B cell (primary cell): ENCODE data around the gene UBE2O.

Experiments
- EZH2 ChIP-seq: IDR thresholded peaks from 2 replicates; pipeline ENCODE4 v1.6.1; 2012; ENCODE audit warnings: borderline replicate concordance, low read depth, mild to moderate bottlenecking, moderate library complexity, low read length; ENCODE audit not compliant: insufficient read depth, poor library complexity, severe bottlenecking
- TF ChIP-seq, protein P1 (sequence below): fragments of 200-600 bp; IDR thresholded peaks from one replicate; pipeline ENCODE4 v1.8.0; 2022; ENCODE audit warnings: antibody characterized with exemption, mild to moderate bottlenecking

DNA sequence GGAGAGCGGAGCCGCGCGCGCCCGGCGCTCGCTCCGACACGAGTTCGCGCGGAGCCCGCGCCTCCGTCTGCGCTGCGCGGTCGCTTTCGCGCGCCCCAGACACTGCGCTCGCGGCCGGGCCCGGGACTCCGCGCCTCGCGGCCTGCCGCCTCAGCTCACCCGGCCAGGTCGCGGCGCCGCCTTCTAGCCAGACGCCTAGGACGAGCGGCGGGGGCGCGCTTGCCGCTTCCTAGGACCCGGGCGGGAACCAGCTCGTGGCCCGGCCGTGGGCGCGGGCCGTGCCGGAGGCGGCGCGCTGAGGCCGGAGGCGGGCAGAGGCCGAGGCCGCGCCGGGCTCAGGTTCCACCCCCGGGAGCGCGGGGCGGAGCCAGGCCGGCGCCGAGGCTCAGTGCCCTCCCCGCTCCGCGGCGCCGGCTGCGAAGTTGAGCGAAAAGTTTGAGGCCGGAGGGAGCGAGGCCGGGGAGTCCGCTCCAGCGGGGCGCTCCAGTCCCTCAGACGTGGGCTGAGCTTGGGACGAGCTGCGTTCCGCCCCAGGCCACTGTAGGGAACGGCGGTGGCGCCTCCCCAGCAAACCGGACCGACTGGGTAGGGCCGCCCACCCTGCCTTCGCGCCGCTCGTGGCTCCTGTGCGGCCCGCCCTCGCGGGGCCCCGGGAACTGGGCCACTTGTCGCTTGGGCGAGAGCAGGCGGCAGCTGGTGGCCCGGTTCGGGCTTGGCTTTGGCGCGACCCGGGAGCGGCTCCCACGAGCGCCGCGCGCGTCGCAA, 68.5 kb downstream of the UBE2O start, which contains the start of gene SPHK1:
- TF ChIP-seq, protein P1, sequence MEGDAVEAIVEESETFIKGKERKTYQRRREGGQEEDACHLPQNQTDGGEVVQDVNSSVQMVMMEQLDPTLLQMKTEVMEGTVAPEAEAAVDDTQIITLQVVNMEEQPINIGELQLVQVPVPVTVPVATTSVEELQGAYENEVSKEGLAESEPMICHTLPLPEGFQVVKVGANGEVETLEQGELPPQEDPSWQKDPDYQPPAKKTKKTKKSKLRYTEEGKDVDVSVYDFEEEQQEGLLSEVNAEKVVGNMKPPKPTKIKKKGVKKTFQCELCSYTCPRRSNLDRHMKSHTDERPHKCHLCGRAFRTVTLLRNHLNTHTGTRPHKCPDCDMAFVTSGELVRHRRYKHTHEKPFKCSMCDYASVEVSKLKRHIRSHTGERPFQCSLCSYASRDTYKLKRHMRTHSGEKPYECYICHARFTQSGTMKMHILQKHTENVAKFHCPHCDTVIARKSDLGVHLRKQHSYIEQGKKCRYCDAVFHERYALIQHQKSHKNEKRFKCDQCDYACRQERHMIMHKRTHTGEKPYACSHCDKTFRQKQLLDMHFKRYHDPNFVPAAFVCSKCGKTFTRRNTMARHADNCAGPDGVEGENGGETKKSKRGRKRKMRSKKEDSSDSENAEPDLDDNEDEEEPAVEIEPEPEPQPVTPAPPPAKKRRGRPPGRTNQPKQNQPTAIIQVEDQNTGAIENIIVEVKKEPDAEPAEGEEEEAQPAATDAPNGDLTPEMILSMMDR = no peak
- peak; percentile 22 for TF ChIP-seq EZH2
